ENCODE measurements around the gene TPCN1. TPM values are rescaled to one million over a fixed set of nuclear protein-coding genes. Genes with fewer than 3 reads are reported as not detected.

TPCN1 gene
- total RNA-seq, 6 experiments from 2014 or later: 18.0 to 34.6 (median 28.3) TPM

DNA sequence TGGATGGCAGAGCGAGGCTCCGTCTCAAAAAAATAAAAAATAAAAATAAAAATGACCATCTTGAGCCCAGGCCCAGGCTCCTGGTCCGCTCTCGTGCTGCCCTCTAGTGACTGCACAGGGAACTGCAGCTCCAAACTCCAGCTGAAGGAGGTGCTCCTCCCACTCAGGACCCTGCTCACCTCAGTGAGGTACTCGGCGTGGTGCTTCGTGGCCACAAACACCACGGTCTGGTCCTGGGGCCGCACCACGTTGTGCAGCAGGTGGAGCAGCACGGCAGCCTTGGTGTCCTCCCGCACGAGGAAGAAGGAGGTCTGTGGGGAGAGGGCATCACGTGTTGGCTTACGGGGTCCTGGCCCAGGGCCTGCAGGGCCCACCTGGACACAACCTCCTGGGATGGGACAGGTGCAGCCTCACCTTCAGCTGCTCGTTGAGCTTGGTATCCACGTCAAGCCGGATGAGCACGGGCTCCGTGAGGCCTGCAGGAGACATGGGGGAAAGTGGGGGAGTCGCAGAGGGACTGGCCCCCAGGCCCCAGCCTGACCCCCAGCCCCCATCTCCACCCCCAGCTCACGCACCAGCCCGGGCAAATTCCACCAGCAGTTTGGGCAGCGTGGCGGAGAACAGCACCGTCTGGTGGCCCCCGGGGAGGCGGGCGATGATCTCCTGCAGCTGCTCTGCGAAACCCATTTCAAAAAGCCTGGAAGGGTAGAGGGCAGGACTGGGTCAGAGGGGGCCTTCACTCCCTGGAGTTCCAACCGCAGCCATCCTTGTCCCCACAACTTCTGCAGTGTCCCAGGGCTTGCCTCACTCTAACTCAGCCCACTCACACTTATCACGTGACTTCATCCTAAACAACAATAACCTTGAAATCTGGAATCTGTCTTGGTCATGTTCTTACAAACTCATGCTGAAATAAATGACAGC, 46.5 kb upstream of the TPCN1 start:
- 28% methylated on average over 3 of the region's 32 CpGs for WGBS (ENCODE audit: insufficient coverage, low coverage, low lambda C conversion rate, missing lambda C conversion rate)
- Histone ChIP-seq H3K36me3 (peaks cover 15 to 86% (median 47%) of the 10 kb centered on the region in 4 donors), H3K4me3 (no peak overlapping the region), H3K4me1 (no peaks in the 10 kb centered on the region), H3K27ac (no peak overlapping the region), H3K9me3 (no peaks in the 10 kb centered on the region), H3K27me3 (no peaks in the 10 kb centered on the region)
- TF ChIP-seq CTCF (IDR thresholded peaks at IDR 0.05) (peak; percentile 85 to 100 (median 98)), POLR2A (IDR thresholded peaks at IDR 0.05) (no peak)
- intact Hi-C loops (cut with DNase I): loop anchor here in 1 of 2 donors (10.0 kb wide), 1 partner anchor 130 kb away; no protein-coding TSS in a partner anchor
- peak; percentile 67 to 76 (median 71) for DNase-seq
- ATAC-seq: peak; percentile 87 to 95 (median 90)

- H3K27ac ChIP-seq: no peak overlapping the region
- no peaks in the 10 kb centered on the region for H3K9me3 ChIP-seq
- no peaks in the 10 kb centered on the region for H3K27me3 ChIP-seq
- TF ChIP-seq POLR2A (IDR thresholded peaks at IDR 0.05): no peak
- TF ChIP-seq CTCF (IDR thresholded peaks at IDR 0.05): no peak
- peaks cover 0 to 6% (median 1%) of the 10 kb centered on the region in 4 donors for H3K4me1 ChIP-seq
- no peak for DNase-seq
- H3K4me3 ChIP-seq: no peak overlapping the region
- 73% methylated on average over 2 of the region's 14 CpGs for WGBS (ENCODE audit: insufficient coverage, low coverage, low lambda C conversion rate, missing lambda C conversion rate)
- intact Hi-C loops (cut with DNase I): loop anchor here in 1 of 2 donors (10.0 kb wide), 1 partner anchor 134 kb away; no protein-coding TSS in a partner anchor
- H3K36me3 ChIP-seq: peaks cover 0 to 49% (median 34%) of the 10 kb centered on the region in 4 donors
- ATAC-seq: no peak
Observed at GRCh38 chr12:113179023-113179422, 42.2 kb upstream of the TPCN1 start.

DNA sequence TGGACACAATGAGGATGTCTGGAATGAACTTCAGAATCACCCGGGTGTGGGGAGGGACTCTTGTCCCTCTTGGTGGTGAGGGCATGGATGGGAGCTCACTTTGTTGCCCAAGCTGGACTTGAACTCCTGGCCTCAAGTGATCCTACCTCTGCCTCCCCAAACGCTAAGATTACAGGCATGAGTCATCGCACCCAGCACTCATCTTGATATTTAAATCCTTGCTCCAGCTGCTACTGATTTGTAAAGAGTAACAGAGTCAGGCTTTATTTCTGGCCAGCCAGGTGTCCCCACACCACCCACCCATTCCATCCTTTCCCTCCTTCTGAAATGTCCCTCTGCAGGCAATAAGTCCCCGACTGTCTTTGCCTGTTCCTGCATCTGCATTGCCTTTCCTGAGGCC, 40.9 kb upstream of the TPCN1 start:
- DNase-seq (no peak), ATAC-seq (no peak)
- peaks cover 0 to 40% (median 29%) of the 10 kb centered on the region in 4 donors for H3K36me3 ChIP-seq
- H3K27ac ChIP-seq: no peak overlapping the region
- H3K4me1 ChIP-seq: peaks cover 0 to 11% (median 3%) of the 10 kb centered on the region in 4 donors
- 88% methylated on average over 1 of the region's 4 CpGs for WGBS (ENCODE audit: insufficient coverage, low coverage, low lambda C conversion rate, missing lambda C conversion rate)
- no peaks in the 10 kb centered on the region for H3K9me3 ChIP-seq
- no peak for TF ChIP-seq CTCF (IDR thresholded peaks at IDR 0.05)
- TF ChIP-seq POLR2A (IDR thresholded peaks at IDR 0.05): no peak
- no peak overlapping the region for H3K4me3 ChIP-seq
- intact Hi-C loops (cut with DNase I): no loop called here
- H3K27me3 ChIP-seq: no peaks in the 10 kb centered on the region

DNA sequence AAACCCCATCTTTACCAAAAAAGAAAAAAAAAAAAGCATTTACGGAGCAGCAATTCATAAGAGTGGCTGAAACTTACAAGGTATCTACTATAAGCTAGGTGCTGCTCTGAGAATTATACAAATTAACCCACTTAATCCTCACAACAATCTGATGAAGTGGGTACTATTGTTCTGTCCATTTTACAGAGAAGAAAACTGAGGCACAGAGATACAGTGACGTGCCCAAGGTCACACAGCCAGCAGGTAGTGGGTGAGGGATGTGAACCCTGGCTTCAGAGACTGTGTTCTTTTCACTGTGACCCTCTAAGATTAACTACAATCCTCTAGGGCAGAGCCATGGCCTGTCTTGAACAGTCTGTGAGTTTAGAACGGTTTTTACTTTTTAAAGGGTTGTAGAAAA, 39.3 kb upstream of the TPCN1 start:
- no peak for DNase-seq
- Histone ChIP-seq H3K27me3 (no peaks in the 10 kb centered on the region), H3K4me1 (peaks cover 0 to 19% (median 6%) of the 10 kb centered on the region in 4 donors), H3K9me3 (no peaks in the 10 kb centered on the region), H3K4me3 (no peak overlapping the region), H3K36me3 (peaks cover 0 to 33% (median 24%) of the 10 kb centered on the region in 4 donors), H3K27ac (no peak overlapping the region)
- intact Hi-C loops (cut with DNase I): no loop called here
- no peak for ATAC-seq
- TF ChIP-seq CTCF (IDR thresholded peaks at IDR 0.05) (no peak), POLR2A (IDR thresholded peaks at IDR 0.05) (no peak)
- WGBS (ENCODE audit: insufficient coverage, low coverage, low lambda C conversion rate, missing lambda C conversion rate): 78% methylated on average over 3 of the region's 3 CpGs
